Measurements from ENCODE around the gene GIMAP1.

- TF ChIP-seq CTCF (IDR thresholded peaks at IDR 0.05; ENCODE audit: low read depth, low read length) (no peak), EZH2phosphoT487 (IDR thresholded peaks at IDR 0.05; ENCODE audit: low read depth) (no peak)
Observed at GRCh38 chr7:150753239-150753638, 36.8 kb downstream of the GIMAP1 start.
